GM18870 (cell line): Measurements from ENCODE around the gene ICAM5.
"Not testable (repeated sequence)": the region's sequence is repeated elsewhere in the genome, so short reads cannot be mapped to it uniquely, and the experiment has no call there.

Source experiments
- ATAC-seq: cut with Tn5 transposase; IDR thresholded peaks from one replicate; pipeline ENCODE4 v1.9.1; 2021; ENCODE audit warnings: moderate library complexity; ENCODE audit not compliant: unreplicated experiment

ICAM5 gene

DNA sequence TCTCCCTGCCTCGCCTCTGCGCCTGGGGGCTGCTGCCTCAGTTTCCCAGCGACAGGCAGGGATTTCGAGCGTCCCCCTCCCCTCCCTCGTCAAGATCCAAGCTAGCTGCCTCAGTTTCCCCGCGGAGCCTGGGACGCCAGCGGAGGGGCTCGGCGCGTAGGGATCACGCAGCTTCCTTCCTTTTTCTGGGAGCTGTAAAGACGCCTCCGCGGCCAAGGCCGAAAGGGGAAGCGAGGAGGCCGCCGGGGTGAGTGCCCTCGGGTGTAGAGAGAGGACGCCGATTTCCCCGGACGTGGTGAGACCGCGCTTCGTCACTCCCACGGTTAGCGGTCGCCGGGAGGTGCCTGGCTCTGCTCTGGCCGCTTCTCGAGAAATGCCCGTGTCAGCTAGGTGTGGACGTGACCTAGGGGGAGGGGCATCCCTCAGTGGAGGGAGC lies 19.6 kb upstream of the ICAM5 start:
- ATAC-seq, result no peak

- no peak for ATAC-seq
These were observed 18.9 kb upstream of the ICAM5 start, which contains the start of gene ICAM1 for GRCh38 chr19:10270616-10271394. Gene ICAM1 (plus strand): TSS chr19:10271120. CDS start chr19:10271160, 40 bp downstream.

DNA sequence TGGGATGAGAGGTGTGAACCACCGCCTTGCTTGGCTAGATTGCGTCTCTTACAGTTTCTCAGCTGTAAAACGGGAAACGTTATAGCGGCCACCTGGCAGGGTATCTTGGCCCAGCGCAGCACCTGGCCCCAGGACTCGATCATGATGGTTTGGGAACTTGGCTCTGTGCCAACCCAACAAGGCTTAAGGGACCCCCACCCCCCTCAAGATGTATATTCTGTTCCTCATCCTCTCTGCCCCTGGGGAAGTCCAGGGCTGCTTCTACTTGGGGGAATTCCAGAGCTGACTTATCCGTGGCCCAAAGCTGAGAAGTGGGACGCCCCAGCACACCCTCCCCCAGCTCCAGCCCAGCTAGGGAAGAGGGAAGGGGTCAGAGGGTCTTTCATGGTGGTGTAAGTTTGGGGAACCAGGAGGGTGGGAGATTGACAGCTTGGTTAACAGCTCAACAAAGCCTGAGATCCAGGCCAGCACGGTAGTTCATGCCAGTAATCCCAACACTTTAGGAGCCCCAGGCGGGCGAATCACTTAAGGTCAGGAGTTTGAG lies 18.1 kb upstream of the ICAM5 start:
- no peak for ATAC-seq

DNA sequence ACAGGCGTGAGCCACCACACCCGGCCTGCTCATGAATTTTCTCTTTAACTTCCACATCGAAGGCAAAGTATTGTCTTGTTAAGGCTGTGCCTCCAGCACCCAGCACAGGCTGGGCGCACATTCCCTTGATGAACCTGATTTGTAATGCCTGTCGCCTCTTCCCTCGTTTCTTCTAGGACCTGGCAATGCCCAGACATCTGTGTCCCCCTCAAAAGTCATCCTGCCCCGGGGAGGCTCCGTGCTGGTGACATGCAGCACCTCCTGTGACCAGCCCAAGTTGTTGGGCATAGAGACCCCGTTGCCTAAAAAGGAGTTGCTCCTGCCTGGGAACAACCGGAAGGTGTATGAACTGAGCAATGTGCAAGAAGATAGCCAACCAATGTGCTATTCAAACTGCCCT lies 15.2 kb upstream of the ICAM5 start:
- ATAC-seq, result no peak

DNA sequence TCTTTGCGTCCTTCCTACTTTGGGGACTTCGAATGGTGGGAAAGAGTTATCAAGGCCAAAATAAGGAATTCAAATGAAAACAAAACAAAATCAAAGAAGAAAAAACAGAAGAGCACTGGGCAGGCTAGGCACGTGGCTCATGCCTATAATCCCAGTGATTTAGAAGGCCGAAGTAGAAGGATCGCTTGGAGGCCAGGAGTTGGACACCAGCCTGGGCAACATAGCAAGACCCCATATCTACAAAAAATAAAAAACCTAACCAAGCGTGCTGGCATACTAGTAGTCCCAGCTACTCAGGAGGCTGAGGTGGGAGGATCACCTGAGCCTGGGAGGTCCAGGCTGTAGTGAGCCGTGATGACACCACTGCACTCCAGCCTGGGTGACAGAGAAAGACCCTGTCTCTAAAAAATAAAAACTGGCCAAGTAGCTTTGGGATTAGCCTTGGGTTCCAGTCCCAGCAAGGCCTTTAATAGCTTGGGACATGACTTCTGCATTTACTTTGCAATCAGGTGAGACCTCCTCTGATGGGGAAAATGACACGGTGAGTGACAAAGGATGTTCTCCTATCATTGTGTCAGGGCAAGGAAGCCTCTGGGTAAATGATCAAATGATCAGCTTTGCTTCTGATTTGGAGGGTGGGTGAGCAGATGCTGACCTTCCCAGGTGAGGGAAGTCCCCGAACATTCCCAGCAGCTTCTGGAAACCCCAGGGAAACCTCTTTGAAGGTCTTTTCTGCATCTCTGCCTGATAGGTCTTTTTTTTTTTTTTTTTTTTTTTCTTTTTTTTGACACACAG lies 11.8 kb upstream of the ICAM5 start:
- no peak for ATAC-seq

DNA sequence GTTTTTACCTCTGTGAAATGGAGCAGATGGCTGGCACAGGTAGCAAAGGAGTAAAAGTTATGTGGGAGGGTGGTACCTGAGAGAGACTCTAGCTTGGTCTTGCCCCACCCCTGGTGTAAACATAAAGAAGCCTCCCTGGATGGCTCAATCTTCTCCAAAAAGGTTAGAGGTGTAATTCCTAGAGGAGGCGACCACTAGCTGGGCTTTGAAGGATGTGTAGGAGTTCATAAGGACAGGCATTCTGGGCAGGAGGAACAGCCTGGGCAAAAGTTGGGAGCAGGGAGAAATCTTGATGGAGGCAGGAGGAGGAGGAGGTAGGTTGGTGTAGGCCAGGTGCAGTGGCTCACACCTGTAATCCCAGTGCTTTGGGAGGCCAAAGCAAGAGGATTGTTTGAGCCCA lies 10.8 kb upstream of the ICAM5 start:
- ATAC-seq, result no peak

- no peak for ATAC-seq
These were observed 9.9 kb upstream of the ICAM5 start for GRCh38 chr19:10279737-10280442.

DNA sequence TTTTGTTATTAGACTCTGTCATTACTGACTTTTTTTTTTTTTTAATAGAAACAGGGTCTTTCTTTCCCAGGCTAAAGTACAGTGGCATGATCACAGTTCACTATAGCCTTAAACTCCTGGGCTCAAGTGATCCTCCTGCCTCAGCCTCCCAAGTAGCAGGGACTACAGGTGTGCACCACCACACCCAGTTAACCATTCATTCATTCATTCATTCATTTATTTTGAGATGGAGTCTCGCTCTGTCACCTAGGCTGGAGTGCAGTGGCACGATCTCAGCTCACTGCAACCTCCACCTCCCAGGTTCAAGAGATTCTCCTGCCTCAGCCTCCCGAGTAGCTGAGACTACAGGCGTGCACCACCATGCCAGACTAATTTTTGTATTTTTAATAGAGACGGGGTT lies 7.7 kb upstream of the ICAM5 start:
- ATAC-seq, result not testable (repeated sequence)

- no peak for ATAC-seq
These were observed 6.3 kb upstream of the ICAM5 start for GRCh38 chr19:10283301-10284064.

GRCh38 chr19:10284065-10284959 lies 5.4 kb upstream of the ICAM5 start:
- no peak for ATAC-seq

DNA sequence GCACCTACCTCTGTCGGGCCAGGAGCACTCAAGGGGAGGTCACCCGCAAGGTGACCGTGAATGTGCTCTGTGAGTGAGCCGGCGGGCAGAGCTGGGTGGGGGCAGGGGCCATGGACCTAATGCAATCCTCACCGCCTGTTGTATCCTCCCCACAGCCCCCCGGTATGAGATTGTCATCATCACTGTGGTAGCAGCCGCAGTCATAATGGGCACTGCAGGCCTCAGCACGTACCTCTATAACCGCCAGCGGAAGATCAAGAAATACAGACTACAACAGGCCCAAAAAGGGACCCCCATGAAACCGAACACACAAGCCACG lies 4.8 kb upstream of the ICAM5 start:
- no peak for ATAC-seq

DNA sequence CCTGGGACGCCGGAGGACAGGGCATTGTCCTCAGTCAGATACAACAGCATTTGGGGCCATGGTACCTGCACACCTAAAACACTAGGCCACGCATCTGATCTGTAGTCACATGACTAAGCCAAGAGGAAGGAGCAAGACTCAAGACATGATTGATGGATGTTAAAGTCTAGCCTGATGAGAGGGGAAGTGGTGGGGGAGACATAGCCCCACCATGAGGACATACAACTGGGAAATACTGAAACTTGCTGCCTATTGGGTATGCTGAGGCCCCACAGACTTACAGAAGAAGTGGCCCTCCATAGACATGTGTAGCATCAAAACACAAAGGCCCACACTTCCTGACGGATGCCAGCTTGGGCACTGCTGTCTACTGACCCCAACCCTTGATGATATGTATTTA lies 4.4 kb upstream of the ICAM5 start:
- ATAC-seq, result no peak

- ATAC-seq, result no peak
These were observed 2.7 kb upstream of the ICAM5 start, which contains the start of gene ICAM4 for GRCh38 chr19:10286803-10287737. Gene ICAM4 (plus strand): TSS chr19:10286955. CDS start chr19:10287013, 58 bp downstream.

GRCh38 chr19:10288662-10289166 lies 1.0 kb upstream of the ICAM5 start:
- ATAC-seq, result no peak

- no peak for ATAC-seq
These were observed 451 bp upstream of the ICAM5 start for GRCh38 chr19:10289167-10289835.

GRCh38 chr19:10290357-10290875 lies 664 bp downstream of the ICAM5 start:
- ATAC-seq, result no peak

GRCh38 chr19:10290876-10291553 lies 1.3 kb downstream of the ICAM5 start:
- no peak for ATAC-seq
